ENCODE data around the gene PKP4. TPM values are rescaled to one million over a fixed set of nuclear protein-coding genes. Genes with fewer than 3 reads are reported as not detected.

PKP4 gene
- total and polyA plus RNA-seq, 9 donors = 22.7 to 60.9 (median 46.6) TPM

GRCh38 chr2:158486970-158487325, 30.2 kb downstream of the PKP4 start:
- DNase-seq = no peak
- Histone ChIP-seq H3K4me1 (ENCODE audit: insufficient read depth) (peaks cover 4% of the 10 kb centered on the region), H3K9me3 (no peaks in the 10 kb centered on the region), H3K36me3 (no peaks in the 10 kb centered on the region), H3K27ac (no peak overlapping the region), H3K27me3 (no peaks in the 10 kb centered on the region), H3K4me3 (no peak overlapping the region)
- intact Hi-C loops (cut with DNase I) = no loop called here
- WGBS, 3 donors = 48 to 59% (median 54%) methylated on average over 5 of the region's 5 CpGs
- TF ChIP-seq CTCF (IDR thresholded peaks at IDR 0.05) = no peak
- TF ChIP-seq POLR2A (IDR thresholded peaks at IDR 0.05) = no peak
- TF ChIP-seq EP300 (IDR thresholded peaks at IDR 0.05) = no peak

GRCh38 chr2:158487419-158487818, 30.7 kb downstream of the PKP4 start:
- H3K27me3 ChIP-seq = no peaks in the 10 kb centered on the region
- TF ChIP-seq POLR2A (IDR thresholded peaks at IDR 0.05) = no peak
- no peak for TF ChIP-seq EP300 (IDR thresholded peaks at IDR 0.05)
- TF ChIP-seq CTCF (IDR thresholded peaks at IDR 0.05) = no peak
- intact Hi-C loops (cut with DNase I) = no loop called here
- H3K9me3 ChIP-seq = no peaks in the 10 kb centered on the region
- H3K4me1 ChIP-seq (ENCODE audit: insufficient read depth) = peaks cover 6% of the 10 kb centered on the region
- H3K4me3 ChIP-seq = no peak overlapping the region
- no peak overlapping the region for H3K27ac ChIP-seq
- H3K36me3 ChIP-seq = no peaks in the 10 kb centered on the region
- no peak for DNase-seq

GRCh38 chr2:158488442-158489216, 31.9 kb downstream of the PKP4 start:
- WGBS, 3 donors = 80 to 89% (median 82%) methylated on average over 2 of the region's 2 CpGs
- Histone ChIP-seq H3K4me1 (ENCODE audit: insufficient read depth) (peaks cover 8% of the 10 kb centered on the region), H3K27me3 (no peaks in the 10 kb centered on the region), H3K4me3 (no peak overlapping the region), H3K36me3 (no peaks in the 10 kb centered on the region), H3K9me3 (no peaks in the 10 kb centered on the region), H3K27ac (no peak overlapping the region)
- intact Hi-C loops (cut with DNase I) = no loop called here
- no peak for DNase-seq
- TF ChIP-seq CTCF (IDR thresholded peaks at IDR 0.05) = no peak
- no peak for TF ChIP-seq EP300 (IDR thresholded peaks at IDR 0.05)
- no peak for TF ChIP-seq POLR2A (IDR thresholded peaks at IDR 0.05)

- no peaks in the 10 kb centered on the region for H3K9me3 ChIP-seq
- H3K4me1 ChIP-seq (ENCODE audit: insufficient read depth) = peaks cover 9% of the 10 kb centered on the region
- WGBS, 3 donors = 31 to 42% (median 35%) methylated on average over 6 of the region's 6 CpGs
- no peaks in the 10 kb centered on the region for H3K27me3 ChIP-seq
- no peak overlapping the region for H3K27ac ChIP-seq
- TF ChIP-seq CTCF (IDR thresholded peaks at IDR 0.05) (no peak), POLR2A (IDR thresholded peaks at IDR 0.05) (no peak), EP300 (IDR thresholded peaks at IDR 0.05) (no peak)
- no peak overlapping the region for H3K4me3 ChIP-seq
- DNase-seq = no peak
- intact Hi-C loops (cut with DNase I) = no loop called here
- no peaks in the 10 kb centered on the region for H3K36me3 ChIP-seq
Measured at GRCh38 chr2:158489366-158490112, 32.8 kb downstream of the PKP4 start.

Measured in ovary (tissue), 9 donors.